ENCODE results near the gene OR7G3.

OR7G3 gene

GRCh38 chr19:9126900-9127405, at the start of gene OR7G3:
Gene OR7G3, minus strand, starts transcription at chr19:9126950. Its CDS starts 0 bp downstream, at chr19:9126950.
- no peak for DNase-seq (ENCODE audit: low read depth in 4 of 4, low spot score in 1 of 4)

DNA sequence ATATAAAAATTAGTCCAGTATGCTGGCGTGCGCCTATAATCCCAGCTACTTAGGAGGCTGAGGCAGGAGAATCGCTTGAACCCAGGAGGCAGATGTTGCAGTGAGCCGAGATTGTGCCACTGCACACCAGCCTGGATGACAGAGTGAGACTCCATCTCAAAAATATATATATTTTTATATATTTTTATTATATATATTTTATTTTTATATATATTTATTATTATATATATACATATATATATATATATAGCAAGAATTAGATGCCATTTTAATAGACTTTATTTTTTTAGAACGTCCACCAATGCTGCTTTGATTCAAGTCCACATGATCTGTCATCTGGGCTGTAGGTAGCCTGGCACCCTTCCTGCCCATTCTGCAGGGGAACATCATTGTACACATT, 48.6 kb upstream of the OR7G3 start:
- no peak for DNase-seq (ENCODE audit: low read depth in 4 of 4, low spot score in 1 of 4)

DNA sequence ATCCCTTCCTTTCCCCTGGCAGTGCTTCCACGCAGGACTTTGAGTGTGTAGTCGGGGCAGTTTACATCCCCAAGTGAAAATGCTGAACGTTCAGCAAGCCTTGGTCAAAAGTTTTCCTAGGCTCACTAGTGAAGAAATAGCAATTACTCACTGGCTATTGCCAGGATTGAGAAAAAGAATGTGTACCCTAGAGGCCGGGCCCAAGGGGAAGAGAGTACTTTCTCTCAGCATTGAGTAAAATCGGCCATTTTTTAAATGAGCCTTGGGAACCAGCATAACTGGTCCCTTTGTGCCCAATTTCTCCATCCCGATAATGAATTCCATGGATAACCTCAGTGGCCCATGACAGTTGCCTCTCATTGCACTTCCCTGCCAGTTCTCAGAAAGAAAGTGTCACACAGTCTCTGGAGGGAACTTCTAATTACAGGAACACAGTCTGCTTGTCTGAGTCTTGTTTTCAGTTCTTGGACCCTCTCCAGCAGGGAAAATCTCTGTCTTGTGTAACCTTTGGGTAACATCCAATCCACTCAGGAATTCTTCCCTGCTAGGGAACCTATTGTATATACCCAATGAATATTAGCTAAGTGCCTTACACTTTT, 44.7 kb upstream of the OR7G3 start:
- no peak for DNase-seq (ENCODE audit: low read depth in 4 of 4, low spot score in 1 of 4)

DNA sequence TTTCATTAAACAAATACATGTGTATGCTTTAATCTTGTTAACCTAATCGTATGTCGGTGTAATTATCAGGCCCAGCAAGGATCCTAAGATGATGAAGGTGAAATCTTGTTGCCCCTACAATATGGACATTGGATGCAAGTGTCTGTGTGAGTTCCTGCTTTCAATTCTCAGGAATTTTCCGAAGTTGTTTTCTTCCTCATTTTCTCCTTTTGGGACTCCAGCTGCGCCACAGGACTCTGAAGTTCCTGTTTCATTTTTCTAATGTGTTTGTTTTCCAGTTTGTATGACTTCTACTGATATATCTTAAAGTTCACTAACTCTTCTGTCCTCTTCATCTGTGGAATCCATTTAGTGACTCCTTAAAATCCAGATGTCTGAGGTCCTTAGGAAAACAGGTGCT, 40.1 kb upstream of the OR7G3 start:
- DNase-seq (ENCODE audit: low read depth in 4 of 4, low spot score in 1 of 4), result no peak

DNA sequence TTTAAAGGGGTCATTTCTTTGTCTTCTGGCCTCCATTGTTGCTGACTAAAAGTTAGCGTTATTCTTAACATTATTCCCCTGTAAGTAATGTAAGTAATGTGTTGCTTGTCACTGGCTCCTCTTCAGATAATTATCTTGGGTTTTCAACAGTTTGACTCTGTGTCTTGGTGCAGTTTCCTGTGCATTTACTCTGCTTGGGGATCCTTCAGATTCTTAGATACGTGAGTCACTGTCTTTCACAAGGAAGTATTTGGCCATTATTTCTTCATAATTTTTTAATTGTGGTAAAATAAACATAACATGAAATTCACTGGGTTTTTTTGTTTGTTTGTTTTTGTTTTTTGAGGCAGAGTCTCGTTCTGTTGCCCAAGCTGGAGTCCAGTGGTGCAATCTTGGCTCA, 38.5 kb upstream of the OR7G3 start:
- no peak for DNase-seq (ENCODE audit: low read depth in 4 of 4, low spot score in 1 of 4)

GRCh38 chr19:9161427-9161826, 34.7 kb upstream of the OR7G3 start:
- DNase-seq (ENCODE audit: low read depth in 4 of 4, low spot score in 1 of 4), result no peak

DNA sequence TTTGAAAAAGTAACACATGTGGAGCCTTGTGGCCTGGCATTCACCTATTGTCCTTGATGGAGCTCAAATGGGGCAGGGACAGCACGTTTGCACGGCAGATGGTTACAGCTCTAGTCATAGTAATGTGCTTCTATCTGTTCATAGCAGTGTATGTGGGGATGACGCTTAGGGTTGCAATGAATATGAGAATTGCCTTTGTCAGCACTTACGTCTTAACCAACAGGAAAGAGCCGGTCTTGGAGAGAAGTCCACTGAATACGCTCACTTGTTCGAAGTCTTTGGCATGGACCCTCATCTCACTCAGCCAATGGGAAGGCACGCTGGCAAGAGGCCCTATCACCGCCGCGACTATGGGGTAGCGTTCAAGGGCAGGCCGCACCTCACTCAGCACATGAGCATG, 33.1 kb upstream of the OR7G3 start:
- DNase-seq (ENCODE audit: low read depth in 4 of 4, low spot score in 1 of 4), result no peak

- no peak for DNase-seq (ENCODE audit: low read depth in 4 of 4, low spot score in 1 of 4)
Measured at GRCh38 chr19:9156304-9156703, 29.6 kb upstream of the OR7G3 start.

GRCh38 chr19:9155591-9155990, 28.8 kb upstream of the OR7G3 start:
- no peak for DNase-seq (ENCODE audit: low read depth in 4 of 4, low spot score in 1 of 4)

DNA sequence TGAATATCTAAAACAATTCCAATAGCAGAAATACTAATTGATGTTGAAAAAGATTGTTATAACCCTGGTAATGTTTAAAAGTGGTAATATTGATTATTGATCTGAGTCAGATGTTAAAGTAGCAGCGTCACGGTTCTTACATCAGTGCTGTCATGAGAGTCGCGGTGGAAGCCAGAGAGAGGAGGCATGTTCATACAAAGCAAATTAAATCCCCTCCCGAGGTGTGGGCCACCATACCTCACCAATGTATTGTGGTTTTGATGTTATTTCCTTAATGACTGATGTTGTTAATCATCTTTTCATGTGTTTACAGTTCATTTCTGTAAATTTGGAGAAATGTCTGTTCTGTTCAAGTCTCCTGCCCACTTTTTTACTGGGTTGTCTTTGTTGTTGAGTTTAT, 24.6 kb upstream of the OR7G3 start:
- no peak for DNase-seq (ENCODE audit: low read depth in 4 of 4, low spot score in 1 of 4)

DNA sequence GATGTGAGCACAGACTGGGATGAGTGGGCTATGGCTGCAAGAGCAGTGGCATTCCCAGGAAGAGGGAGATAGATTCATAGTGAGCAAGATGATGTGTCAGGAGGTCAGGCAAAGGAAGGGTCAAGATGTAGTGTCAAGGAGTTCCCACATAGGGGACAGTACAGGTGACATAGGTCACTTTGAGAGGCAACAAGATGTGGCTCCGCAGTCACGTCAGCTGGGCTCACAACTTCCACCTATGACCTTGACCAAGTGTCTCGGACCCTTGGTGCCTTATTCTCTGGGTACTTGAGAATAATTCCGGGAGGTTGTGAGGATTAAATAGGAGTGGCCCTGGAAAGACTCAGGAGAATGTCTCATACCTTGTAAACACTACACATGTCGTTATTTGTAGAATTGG, 23.9 kb upstream of the OR7G3 start:
- DNase-seq (ENCODE audit: low read depth in 4 of 4, low spot score in 1 of 4), result no peak

- DNase-seq (ENCODE audit: low read depth in 4 of 4, low spot score in 1 of 4), result no peak
Measured at GRCh38 chr19:9149997-9150396, 23.2 kb upstream of the OR7G3 start.

DNA sequence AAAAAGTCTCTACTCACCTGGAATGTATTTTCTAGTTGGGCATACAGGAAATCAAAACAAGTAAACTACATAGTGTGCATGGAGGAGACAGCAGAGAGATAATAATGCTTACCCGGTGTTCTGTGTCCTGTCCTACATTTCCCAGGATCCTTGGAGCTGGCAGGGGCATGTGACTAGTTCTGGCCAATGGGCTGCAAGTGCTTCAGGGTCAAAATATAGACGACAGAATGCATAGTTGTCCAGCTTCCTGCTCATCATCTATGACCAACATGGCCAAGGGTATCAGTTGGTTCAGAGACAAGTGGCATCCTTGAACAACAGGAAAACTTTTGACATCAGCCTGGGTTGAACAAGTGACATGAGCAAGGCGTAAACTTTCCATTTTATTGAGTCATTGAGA, 21.9 kb upstream of the OR7G3 start:
- no peak for DNase-seq (ENCODE audit: low read depth in 4 of 4, low spot score in 1 of 4)

DNA sequence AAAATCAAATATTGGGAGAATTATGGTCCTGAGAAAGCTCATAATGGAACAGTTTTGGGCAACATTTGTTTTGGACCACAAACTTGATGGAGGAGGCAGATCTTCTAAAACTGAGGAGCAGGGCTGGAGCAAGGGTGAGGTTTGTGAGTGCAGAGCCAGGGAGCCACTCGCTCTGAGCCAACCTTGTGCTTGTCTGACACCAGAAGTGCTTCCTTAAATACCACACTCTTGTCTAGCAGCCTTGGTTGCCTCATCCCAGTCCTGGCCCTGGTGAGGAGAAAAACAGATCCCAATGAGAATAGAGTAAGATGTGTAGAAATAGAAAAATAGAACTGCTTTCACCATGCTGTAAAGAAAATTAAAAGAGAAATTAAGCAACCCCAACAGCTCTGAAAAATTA, 20.1 kb upstream of the OR7G3 start:
- DNase-seq (ENCODE audit: low read depth in 4 of 4, low spot score in 1 of 4), result no peak

GRCh38 chr19:9144920-9145319, 18.2 kb upstream of the OR7G3 start:
- DNase-seq (ENCODE audit: low read depth in 4 of 4, low spot score in 1 of 4), result no peak

- peak; percentile 79 to 85 (median 84) for DNase-seq (ENCODE audit: low read depth in 4 of 4, low spot score in 1 of 4)
Measured at GRCh38 chr19:9140159-9140874, 13.6 kb upstream of the OR7G3 start, which contains the start of gene ZNF317. Gene ZNF317, plus strand, starts transcription at chr19:9140397. Its CDS starts 15,620 bp downstream, at chr19:9156017.

- DNase-seq (ENCODE audit: low read depth in 4 of 4, low spot score in 1 of 4), result no peak
Measured at GRCh38 chr19:9139609-9140158, 12.9 kb upstream of the OR7G3 start.

GRCh38 chr19:9132422-9132821, 5.7 kb upstream of the OR7G3 start:
- no peak for DNase-seq (ENCODE audit: low read depth in 4 of 4, low spot score in 1 of 4)

GRCh38 chr19:9130965-9131364, 4.2 kb upstream of the OR7G3 start:
- no peak for DNase-seq (ENCODE audit: low read depth in 4 of 4, low spot score in 1 of 4)

- no peak for DNase-seq (ENCODE audit: low read depth in 4 of 4, low spot score in 1 of 4)
Measured at GRCh38 chr19:9128171-9128570, 1.4 kb upstream of the OR7G3 start.

GRCh38 chr19:9116547-9116946, 10.2 kb downstream of the OR7G3 start:
- no peak for DNase-seq (ENCODE audit: low read depth in 4 of 4, low spot score in 1 of 4)

GRCh38 chr19:9115307-9115813, 11.4 kb downstream of the OR7G3 start, which contains the start of gene OR7G1:
Gene OR7G1, minus strand, starts transcription at chr19:9115763. Its CDS starts 0 bp downstream, at chr19:9115763.
- no peak for DNase-seq (ENCODE audit: low read depth in 4 of 4, low spot score in 1 of 4)
